ENCODE data around the gene XRN2. TPM values are rescaled to one million over a fixed set of nuclear protein-coding genes. Genes with fewer than 3 reads are reported as not detected.

Gene XRN2
- total RNA-seq, 1 experiment from 2014 or later, result 76.8 TPM

DNA sequence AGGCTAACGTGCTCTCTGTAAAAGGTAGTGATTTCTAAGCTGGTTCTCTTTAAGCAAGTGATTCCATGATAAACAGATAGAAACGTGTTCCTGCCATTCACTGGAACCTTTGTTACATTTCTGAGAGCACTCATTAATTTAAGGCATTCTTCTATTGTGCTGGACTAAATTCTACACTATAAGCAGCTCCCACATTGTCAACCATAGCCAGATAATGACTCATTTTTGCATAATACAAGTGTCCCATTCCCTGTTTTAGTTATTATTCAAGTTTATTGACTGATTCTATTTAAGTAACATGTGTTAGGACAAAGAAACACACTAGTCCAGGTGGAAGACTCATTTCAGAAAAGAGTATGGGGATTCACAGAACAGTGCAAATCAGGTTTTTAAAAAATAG is 13.5 kb upstream of the XRN2 start:
- no peaks in the 10 kb centered on the region for H4K20me1 ChIP-seq (ENCODE audit: low read length)
- H3K36me3 ChIP-seq (ENCODE audit: low read depth, low read length), result no peaks in the 10 kb centered on the region
- POLR2A ChIA-PET (ENCODE audit: unreplicated experiment), result no interaction called here
- H3K4me1 ChIP-seq (ENCODE audit: insufficient read depth, low read length), result no peaks in the 10 kb centered on the region; the same call in 1 of the 2 replicates
- no TSS peak for BruUV-seq (replicated peaks)
- H3F3A ChIP-seq (ENCODE audit: low read length, unreplicated experiment), result no peaks in the 10 kb centered on the region
- peak; percentile 48; the same call in 1 of the 2 replicates for ATAC-seq
- TF ChIP-seq, protein P1, sequence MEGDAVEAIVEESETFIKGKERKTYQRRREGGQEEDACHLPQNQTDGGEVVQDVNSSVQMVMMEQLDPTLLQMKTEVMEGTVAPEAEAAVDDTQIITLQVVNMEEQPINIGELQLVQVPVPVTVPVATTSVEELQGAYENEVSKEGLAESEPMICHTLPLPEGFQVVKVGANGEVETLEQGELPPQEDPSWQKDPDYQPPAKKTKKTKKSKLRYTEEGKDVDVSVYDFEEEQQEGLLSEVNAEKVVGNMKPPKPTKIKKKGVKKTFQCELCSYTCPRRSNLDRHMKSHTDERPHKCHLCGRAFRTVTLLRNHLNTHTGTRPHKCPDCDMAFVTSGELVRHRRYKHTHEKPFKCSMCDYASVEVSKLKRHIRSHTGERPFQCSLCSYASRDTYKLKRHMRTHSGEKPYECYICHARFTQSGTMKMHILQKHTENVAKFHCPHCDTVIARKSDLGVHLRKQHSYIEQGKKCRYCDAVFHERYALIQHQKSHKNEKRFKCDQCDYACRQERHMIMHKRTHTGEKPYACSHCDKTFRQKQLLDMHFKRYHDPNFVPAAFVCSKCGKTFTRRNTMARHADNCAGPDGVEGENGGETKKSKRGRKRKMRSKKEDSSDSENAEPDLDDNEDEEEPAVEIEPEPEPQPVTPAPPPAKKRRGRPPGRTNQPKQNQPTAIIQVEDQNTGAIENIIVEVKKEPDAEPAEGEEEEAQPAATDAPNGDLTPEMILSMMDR (conservative IDR thresholded peaks at IDR 0.05; ENCODE audit: low read depth, low read length), result no peak
- no peak for TF ChIP-seq EZH2phosphoT487 (IDR thresholded peaks at IDR 0.05; ENCODE audit: borderline replicate concordance, low read length)
- no peak for TF ChIP-seq EZH2 (IDR thresholded peaks at IDR 0.05; ENCODE audit: low read length, unreplicated experiment)
- no peaks in the 10 kb centered on the region for H3K9me3 ChIP-seq (ENCODE audit: low read length)
- CTCF ChIA-PET, result no interaction called here
- intact Hi-C loops (cut with micrococcal nuclease), result no loop called here
- no peak overlapping the region for H3K9ac ChIP-seq (ENCODE audit: low read length)
- peaks cover 5% of the 10 kb centered on the region; the same call in 1 of the 2 replicates for H3K27me3 ChIP-seq (ENCODE audit: low read length)
- no peak overlapping the region for H3K4me2 ChIP-seq (ENCODE audit: low read length)
- no peaks in the 10 kb centered on the region for H3K9me2 ChIP-seq (replicated peaks; ENCODE audit: low read length)
- H3K27ac ChIP-seq (ENCODE audit: low read length), result no peak overlapping the region
- H2AFZ ChIP-seq (ENCODE audit: low read length), result no peak overlapping the region
- DNase-seq, result peak; percentile 31
- H3K4me3 ChIP-seq (ENCODE audit: low read length), result no peak overlapping the region
- H3K79me2 ChIP-seq (ENCODE audit: low read length), result no peaks in the 10 kb centered on the region

DNA sequence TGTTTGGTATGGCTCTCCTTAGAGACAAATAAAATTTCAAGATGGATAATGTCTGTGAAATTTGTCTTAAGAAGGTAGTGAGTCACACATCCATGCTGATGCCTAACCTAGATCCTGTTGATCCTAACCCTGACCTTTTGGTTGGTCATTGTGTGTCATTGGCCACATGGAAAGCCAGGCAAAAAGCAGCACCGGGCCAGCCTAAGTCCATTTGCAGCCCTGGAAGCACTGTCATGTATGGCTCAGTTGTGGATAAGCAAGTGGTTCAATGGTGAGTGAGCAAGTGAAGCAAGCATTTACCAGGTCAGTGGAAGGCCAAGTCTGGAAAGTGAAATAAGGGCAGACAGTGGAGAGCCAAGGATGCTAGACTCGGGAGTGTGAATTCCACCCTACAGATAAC is 12.1 kb upstream of the XRN2 start:
- Histone ChIP-seq H3K27me3 (ENCODE audit: low read length) (peaks cover 5% of the 10 kb centered on the region; the same call in 1 of the 2 replicates), H4K20me1 (ENCODE audit: low read length) (no peaks in the 10 kb centered on the region), H3K79me2 (ENCODE audit: low read length) (no peaks in the 10 kb centered on the region), H3K36me3 (ENCODE audit: low read depth, low read length) (no peaks in the 10 kb centered on the region), H3K9me2 (replicated peaks; ENCODE audit: low read length) (no peaks in the 10 kb centered on the region), H3K27ac (ENCODE audit: low read length) (no peak overlapping the region), H2AFZ (ENCODE audit: low read length) (no peak overlapping the region), H3K9ac (ENCODE audit: low read length) (no peak overlapping the region), H3K9me3 (ENCODE audit: low read length) (no peaks in the 10 kb centered on the region), H3K4me3 (ENCODE audit: low read length) (no peak overlapping the region), H3K4me1 (ENCODE audit: insufficient read depth, low read length) (no peaks in the 10 kb centered on the region; the same call in 1 of the 2 replicates), H3K4me2 (ENCODE audit: low read length) (no peak overlapping the region), H3F3A (ENCODE audit: low read length, unreplicated experiment) (no peaks in the 10 kb centered on the region)
- peak; percentile 37; the same call in 1 of the 2 replicates for ATAC-seq
- CTCF ChIA-PET, result no interaction called here
- DNase-seq, result peak; percentile 46
- no TSS peak for BruUV-seq (replicated peaks)
- TF ChIP-seq EZH2phosphoT487 (IDR thresholded peaks at IDR 0.05; ENCODE audit: borderline replicate concordance, low read length) (no peak), EZH2 (IDR thresholded peaks at IDR 0.05; ENCODE audit: low read length, unreplicated experiment) (no peak)
- TF ChIP-seq, protein P1 (conservative IDR thresholded peaks at IDR 0.05; ENCODE audit: low read depth, low read length), result no peak
- POLR2A ChIA-PET (ENCODE audit: unreplicated experiment), result no interaction called here
- intact Hi-C loops (cut with micrococcal nuclease), result no loop called here

DNA sequence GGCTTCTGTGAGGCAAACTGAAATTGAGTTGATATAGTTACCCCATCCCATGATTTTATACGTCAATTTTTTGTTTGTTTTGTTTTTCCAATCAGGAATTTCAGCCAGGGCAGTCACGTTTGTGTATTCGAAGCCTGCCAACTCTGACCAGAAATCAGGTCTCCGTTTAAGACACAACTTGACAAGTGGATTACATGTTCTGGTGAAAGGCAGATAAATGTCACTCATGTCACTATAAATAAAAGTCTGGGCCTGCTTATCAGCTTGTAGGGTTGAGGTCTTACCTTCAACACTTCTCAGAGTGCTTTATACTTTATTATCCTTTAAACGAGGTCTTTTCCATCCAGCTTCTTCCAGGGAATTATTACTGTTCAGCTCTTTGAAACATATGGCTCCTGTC is 8.4 kb upstream of the XRN2 start:
- intact Hi-C loops (cut with micrococcal nuclease), result no loop called here
- ATAC-seq, result no peak
- H3K9ac ChIP-seq (ENCODE audit: low read length), result no peak overlapping the region
- H3K4me2 ChIP-seq (ENCODE audit: low read length), result no peak overlapping the region
- no peaks in the 10 kb centered on the region for H3K9me2 ChIP-seq (replicated peaks; ENCODE audit: low read length)
- H3K27ac ChIP-seq (ENCODE audit: low read length), result no peak overlapping the region
- peaks cover 5% of the 10 kb centered on the region; the same call in 1 of the 2 replicates for H3K27me3 ChIP-seq (ENCODE audit: low read length)
- no peak for DNase-seq
- H3K4me1 ChIP-seq (ENCODE audit: insufficient read depth, low read length), result no peaks in the 10 kb centered on the region; the same call in 1 of the 2 replicates
- H3K9me3 ChIP-seq (ENCODE audit: low read length), result no peaks in the 10 kb centered on the region
- ChIA-PET CTCF (no interaction called here), POLR2A (ENCODE audit: unreplicated experiment) (no interaction called here)
- no peaks in the 10 kb centered on the region for H3K79me2 ChIP-seq (ENCODE audit: low read length)
- no peak overlapping the region for H3K4me3 ChIP-seq (ENCODE audit: low read length)
- no peak for TF ChIP-seq EZH2 (IDR thresholded peaks at IDR 0.05; ENCODE audit: low read length, unreplicated experiment)
- no peak for TF ChIP-seq EZH2phosphoT487 (IDR thresholded peaks at IDR 0.05; ENCODE audit: borderline replicate concordance, low read length)
- TF ChIP-seq, protein P1 (conservative IDR thresholded peaks at IDR 0.05; ENCODE audit: low read depth, low read length), result no peak
- H3K36me3 ChIP-seq (ENCODE audit: low read depth, low read length), result no peaks in the 10 kb centered on the region
- no peak overlapping the region for H2AFZ ChIP-seq (ENCODE audit: low read length)
- no peaks in the 10 kb centered on the region for H4K20me1 ChIP-seq (ENCODE audit: low read length)
- H3F3A ChIP-seq (ENCODE audit: low read length, unreplicated experiment), result no peaks in the 10 kb centered on the region
- no TSS peak for BruUV-seq (replicated peaks)

Measured in PC-3 (cell line).